GM21390 (cell line): ENCODE results near the gene HDAC11.

ENCODE experiments used
- ATAC-seq: cut with Tn5 transposase; IDR thresholded peaks from one replicate; pipeline ENCODE4 v1.9.1; 2021; ENCODE audit not compliant: unreplicated experiment

HDAC11 gene

GRCh38 chr3:13540297-13540995, 60.3 kb downstream of the HDAC11 start:
- no peak for ATAC-seq

DNA sequence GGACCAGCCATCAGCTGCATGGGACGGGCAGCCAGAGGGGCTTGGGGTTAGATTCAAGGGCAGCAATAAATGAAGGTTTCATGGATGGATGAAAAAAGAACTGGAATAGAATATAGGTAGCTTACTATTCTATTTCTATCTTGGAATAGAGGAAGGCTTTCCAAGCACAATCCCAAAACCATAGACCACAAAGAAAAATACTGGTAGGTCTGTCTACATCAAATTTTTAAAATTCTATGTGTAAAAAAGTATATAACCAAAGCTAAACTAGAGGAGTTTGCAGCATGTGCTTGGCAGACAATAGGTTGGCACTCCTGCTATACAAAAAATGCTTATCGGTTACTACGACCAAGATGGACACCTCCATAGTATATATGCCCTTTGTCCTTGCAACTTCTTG, 61.6 kb downstream of the HDAC11 start:
- ATAC-seq = no peak

DNA sequence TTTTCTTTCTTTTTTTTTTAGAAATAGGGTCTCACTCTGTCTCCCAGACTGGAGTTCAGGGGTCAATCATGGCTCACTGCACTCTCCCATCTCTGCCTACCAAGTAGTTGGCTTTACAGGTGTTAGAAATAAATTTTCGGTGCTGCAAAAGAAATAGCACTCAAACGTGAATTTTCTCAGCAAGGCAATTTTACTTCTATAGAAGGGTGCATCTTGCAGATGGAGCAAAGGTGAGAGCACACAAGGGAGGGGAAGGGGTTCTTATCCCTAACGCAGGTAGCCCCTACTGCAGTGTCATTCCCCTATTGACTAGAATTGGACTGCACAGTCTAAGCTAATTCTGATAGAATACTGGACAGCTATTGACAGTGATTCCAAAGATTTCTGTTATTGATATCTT, 62.0 kb downstream of the HDAC11 start:
- ATAC-seq = no peak

GRCh38 chr3:13543253-13543652, 63.1 kb downstream of the HDAC11 start:
- no peak for ATAC-seq

GRCh38 chr3:13544293-13544831, 64.3 kb downstream of the HDAC11 start:
- ATAC-seq = no peak

DNA sequence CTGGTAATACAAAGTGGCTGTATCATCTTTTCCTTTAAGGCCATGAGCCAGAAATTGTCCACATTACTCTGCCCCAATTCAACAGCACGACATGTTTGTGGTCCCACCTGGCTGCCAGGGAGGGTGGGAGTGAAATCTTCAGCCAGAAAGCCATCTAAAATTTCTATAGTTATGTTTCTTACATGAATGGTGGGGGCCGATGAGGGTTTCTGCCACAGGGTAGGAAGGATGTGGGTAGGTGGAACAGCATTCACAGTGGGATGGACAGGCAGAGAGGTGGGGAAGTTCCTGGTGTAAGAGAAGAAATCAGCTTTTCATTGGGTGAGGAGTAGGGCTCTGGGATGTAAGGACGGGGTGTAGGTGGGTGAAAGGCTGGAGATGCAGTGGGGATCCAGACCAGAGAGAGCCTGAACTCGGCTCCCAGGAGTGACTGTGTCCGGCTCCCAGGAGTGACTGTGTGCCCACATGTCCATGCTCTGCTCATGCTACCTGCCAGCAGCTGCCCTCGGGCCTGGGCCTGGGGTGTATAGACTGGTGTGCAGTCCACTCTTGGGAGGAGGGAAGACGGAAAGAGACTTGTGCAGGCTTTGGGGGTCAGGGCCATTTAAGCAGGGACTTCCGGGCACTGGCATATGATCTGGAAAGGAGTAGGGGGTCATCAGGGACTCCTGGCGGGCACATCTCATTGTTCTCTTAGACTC, 65.0 kb downstream of the HDAC11 start:
- no peak for ATAC-seq

DNA sequence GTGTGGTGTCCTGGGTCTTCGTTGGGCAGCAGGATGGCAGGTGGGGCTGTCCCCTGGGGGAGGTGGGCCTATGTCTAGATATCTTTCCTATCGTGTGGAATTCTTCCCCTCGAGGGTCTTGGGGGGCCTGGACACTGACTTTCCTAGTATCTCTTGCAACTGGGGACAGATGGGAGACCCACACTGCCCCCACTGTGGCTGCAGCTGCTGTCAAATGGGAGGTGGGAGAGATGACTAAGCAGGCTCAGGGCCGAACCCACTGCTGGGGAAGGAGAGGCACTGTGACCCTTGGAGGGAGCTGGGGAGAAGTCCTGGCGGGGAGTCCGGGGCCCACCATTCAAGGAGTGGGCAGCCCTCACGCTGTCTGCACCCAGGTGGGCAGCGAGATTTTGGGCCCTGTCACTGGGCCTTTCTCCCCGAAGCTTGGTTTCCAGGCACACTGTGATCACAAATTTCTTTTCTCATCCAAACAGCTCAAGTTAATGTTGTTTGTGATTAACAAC, 65.9 kb downstream of the HDAC11 start:
- no peak for ATAC-seq

DNA sequence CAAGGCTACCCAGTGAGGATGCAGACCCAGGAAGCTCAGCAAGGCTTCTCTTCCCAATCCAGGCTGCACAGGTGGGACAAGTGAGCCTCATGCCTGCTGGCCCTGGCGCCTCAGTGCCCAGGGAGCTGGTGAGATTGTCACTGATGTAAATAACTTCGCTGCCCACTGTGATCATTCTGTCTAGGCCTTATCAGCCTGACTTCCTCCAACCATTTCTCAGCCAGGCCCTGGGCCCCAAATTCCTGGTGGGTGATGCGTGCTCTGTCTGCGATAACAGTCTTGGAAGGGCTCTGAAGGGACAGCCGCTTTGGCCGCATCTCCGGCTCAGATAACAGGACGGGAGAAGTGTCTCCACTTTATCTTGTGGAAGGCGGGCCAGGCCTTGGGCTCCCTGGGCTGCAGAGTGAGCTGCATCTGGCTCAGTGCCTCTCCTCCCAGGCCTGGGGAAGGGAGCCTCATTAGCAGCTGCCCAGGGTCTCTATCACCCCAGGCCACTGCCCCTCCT, 66.6 kb downstream of the HDAC11 start:
- no peak for ATAC-seq

GRCh38 chr3:13547591-13548371, 67.7 kb downstream of the HDAC11 start:
- ATAC-seq = no peak

- no peak for ATAC-seq
Measured at GRCh38 chr3:13548696-13549622, 68.9 kb downstream of the HDAC11 start, which contains the start of gene FBLN2. TSS of gene FBLN2 (plus strand) at chr3:13549125. CDS start at chr3:13570356, 21,231 bp downstream.

DNA sequence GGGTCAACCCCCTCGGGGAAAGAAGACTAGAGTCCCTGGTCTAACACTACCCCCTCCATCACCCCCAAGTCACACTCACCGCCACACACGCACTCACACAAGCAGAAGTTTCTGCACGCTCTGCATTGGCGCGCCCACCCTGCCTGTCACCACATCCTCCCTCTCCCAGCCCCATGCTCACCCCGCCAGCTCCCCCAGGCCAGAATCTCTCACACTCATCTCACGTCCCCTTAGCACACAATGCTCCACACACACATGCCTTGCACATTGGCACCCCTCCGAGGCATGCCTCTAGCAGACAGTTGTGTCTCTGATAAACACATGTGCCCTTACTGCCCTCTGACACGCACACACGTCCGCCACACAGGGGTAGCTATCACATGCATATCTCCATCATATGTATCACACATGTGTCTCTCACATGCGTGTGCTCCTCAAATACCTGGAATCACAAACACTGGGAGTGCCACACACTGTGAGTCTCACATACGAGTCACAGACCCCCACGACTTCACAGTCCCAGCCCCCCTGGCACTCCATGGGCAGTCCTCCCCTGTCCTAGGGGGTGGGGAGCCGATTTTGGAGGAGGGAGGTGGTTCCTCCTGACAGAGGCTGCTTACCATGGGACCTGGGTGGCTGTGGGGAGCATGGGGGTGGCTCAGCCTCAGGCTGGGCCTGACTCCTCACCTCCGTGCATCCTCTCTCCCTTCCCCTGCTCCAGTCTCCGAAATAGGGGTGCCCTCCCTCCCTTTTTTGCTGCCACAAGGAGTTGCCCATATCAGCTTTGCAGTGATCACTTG, 69.7 kb downstream of the HDAC11 start:
- ATAC-seq = no peak

- ATAC-seq = no peak
Measured at GRCh38 chr3:13550423-13550690, 70.3 kb downstream of the HDAC11 start.

DNA sequence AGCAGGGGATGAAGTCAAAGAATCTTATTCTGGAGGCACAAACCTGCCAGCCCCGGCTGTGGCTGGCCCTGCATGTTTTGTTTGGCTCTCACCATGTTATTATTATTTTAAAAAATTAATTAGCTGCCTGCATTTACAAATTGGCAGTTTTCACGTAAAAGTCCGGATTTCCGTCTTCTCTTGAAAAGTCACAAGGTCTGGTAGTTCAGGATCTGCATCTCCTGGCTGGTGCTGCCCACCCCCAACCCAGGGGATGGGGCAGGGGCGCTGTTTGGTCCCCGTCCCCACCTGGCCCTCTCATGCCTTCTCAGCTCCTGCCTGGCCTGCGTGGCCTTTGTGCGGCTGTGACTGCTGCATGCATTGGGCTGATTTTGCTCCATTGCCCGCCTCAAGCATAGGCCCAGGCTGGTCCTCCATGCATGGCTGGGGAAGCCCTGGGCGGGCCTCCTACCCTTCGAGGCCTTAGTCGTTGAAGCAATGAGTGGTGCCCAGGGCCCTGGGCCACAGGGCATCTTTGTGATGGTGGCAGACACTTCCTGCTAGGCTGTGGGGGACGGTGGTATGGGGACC, 70.8 kb downstream of the HDAC11 start:
- no peak for ATAC-seq

DNA sequence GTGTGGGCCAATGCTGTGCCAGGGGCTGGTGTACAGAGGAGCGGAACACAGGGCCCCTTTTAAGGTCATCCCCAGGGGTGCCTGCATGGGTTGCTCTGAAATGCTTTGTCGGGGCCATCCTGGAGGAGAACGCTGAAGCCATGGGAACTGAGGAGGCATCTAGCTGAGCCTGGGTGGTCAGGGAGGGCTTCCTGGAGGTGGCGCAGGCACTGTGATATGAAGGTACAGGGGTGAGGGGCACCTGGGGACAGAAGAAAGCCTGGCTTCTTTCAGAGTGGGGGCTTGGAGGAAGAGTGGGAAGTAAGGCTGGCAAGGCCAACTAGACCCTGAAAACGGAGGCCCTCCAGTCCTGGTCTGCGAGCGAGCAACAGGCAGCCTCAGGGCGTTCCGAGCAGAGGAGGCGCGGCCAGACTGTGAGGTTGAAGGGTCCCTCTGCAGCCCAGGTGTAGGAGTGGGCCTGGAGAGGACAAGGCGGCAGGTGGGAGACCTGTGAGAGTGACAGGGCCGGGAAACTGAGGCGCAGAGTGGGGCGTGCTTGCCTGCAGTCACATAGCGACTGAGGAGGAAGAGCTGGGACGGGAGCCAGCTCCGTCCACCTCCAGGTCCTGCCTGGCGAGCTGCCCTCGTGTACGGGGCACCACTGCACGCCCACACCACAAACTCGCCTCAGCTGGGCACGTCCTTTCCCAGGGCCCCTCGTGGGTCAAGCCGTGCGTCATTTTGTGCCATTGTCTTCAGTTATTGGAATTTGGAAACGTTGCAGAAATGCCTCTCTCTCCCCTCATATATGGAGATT, 72.9 kb downstream of the HDAC11 start:
- ATAC-seq = no peak

DNA sequence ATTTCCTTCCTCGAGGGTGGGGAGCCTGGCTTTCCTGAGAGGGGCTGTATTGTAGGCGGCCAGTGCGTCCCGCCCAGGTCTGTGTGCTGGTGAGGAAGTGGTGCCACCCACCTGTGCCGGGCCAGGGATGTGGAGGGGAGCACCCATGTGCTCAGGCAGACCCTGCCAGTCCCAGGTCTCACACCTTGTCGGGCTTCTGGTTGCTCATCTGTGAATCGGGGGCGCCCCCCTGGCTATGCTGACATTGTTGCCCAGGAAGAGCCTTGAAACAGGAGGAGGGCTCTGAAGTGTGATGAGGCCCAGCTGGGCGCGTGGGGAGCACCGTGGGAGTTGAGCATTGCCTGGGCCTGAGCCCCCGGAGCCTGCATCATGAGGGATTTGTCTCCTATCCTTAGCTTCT, 73.6 kb downstream of the HDAC11 start:
- no peak for ATAC-seq

DNA sequence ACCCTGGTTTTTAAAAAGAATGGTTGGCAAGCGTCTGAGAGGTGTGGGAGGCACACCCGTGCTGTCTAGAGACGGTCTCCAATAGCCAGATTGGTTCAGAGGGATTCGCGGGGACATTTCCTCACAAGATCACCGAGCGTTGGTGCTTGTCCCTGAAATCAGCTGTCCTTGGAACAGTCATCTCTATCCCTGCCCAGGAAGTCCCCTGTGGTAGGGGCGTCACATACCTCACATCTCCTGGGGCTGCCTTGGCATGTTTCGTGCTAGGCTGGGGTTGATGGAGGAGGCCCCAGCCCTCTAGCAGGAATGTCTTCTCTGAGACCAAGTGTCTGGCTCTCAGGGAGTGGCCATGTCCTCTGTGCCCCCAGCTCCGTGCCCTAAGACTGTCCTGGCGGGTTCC, 75.6 kb downstream of the HDAC11 start:
- no peak for ATAC-seq
